Measurements from ENCODE around the gene KBTBD4. TPM values are rescaled to one million over a fixed set of nuclear protein-coding genes. Genes with fewer than 3 reads are reported as not detected.

The KBTBD4 gene
- total and polyA plus RNA-seq, 2 experiments from 2014 or later, result 16.8 to 35.5 TPM

DNA sequence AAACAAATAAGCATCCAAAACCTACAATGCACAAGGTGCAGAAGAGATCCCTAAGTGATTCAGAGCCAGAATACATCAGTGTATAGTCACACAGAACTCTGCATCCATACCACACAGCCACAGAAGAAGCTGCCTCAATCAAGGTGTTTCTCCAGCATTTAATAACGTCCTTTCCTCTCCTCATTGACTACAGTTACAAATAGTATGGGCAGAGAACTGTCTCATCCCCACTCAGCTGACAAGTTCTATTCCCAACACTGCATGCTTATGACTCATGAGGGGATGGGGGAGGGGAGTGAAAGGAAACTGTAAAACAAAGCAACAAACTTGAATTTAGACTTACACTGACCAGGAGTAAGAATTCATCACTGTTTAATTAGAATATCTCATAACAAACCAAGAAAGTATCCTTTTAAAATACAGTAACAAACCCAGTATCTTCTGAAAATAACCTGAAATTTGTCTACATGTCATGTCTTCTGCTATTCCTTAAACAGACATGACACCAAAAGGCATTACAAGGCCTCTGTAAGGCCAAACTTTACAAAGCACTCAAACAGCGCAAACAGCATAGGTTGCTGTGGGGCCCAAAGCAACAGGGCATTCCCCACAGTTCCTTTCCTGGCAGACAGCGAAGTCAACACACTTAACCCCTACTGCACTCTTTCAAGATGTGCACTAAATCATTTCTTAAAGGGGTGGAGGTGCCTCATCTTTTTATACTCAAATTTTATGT lies 55.1 kb downstream of the KBTBD4 start:
- in situ Hi-C loops (cut with MboI), result no loop called here
- peaks cover 100% of the 10 kb centered on the region for H3K79me2 ChIP-seq (ENCODE audit: insufficient read depth)
- no peaks in the 10 kb centered on the region for H3K9me2 ChIP-seq (ENCODE audit: insufficient read depth)
- peak overlapping the region; percentile 35 for H3K4me3 ChIP-seq
- 10 to 26% methylated on average over 3 of the region's 3 CpGs for WGBS, 2 experiments (ENCODE audit: low coverage in 1 of 2, low lambda C conversion rate in 2 of 2, missing lambda C conversion rate in 2 of 2)
- H2AFZ ChIP-seq, result no peak overlapping the region
- H3K9me3 ChIP-seq (ENCODE audit: low read depth), result no peaks in the 10 kb centered on the region
- H4K20me1 ChIP-seq (ENCODE audit: insufficient read depth), result peaks cover 32% of the 10 kb centered on the region
- H3K27ac ChIP-seq, result peak overlapping the region; percentile 74
- no peak for TF ChIP-seq EZH2phosphoT487 (IDR thresholded peaks at IDR 0.05; ENCODE audit: insufficient read depth, low read depth)
- H3K36me3 ChIP-seq (ENCODE audit: low read depth), result no peaks in the 10 kb centered on the region; the same call in 1 of the 2 replicates
- peaks cover 50% of the 10 kb centered on the region for H3F3A ChIP-seq (ENCODE audit: insufficient read depth)
- H3K27me3 ChIP-seq (replicated peaks; ENCODE audit: insufficient read depth), result no peaks in the 10 kb centered on the region
- peak; percentile 84 for DNase-seq
- peaks cover 30% of the 10 kb centered on the region for H3K4me1 ChIP-seq (ENCODE audit: insufficient read depth)
- peak overlapping the region; percentile 64 for H3K4me2 ChIP-seq (ENCODE audit: unreplicated experiment)
- H3K9ac ChIP-seq, result peak overlapping the region; percentile 47

Small RNAs within 50 kb of the gene (small RNA-seq; reads per million reads assigned to genes)
- gene RN7SL652P (ENCODE audit: low read depth, low replicate concordance), result not detected
- 1.5 reads per million, percentile 58 among the genes with 10 or more reads in this experiment for gene RNU5E-10P (ENCODE audit: low read depth, low replicate concordance)

Other genes with a start within 250 kb of the KBTBD4 start
- not detected in 2 replicates for gene MYBPC3, start 226.3 kb downstream of the KBTBD4 start, total RNA-seq (2014; rRNA removed; shearing (Covaris generic))
- gene MYBPC3, start 226.3 kb downstream of the KBTBD4 start, polyA plus RNA-seq (2016; fragmentation: Nextera tagmentation; extraction: Ambion mirVana), result 0.08 TPM in 1 of 2 replicates, not detected in the other
- not detected in 2 replicates for gene SPI1, start 200.4 kb downstream of the KBTBD4 start, total RNA-seq (2014; rRNA removed; shearing (Covaris generic))
- gene SPI1, start 200.4 kb downstream of the KBTBD4 start, polyA plus RNA-seq (2016; fragmentation: Nextera tagmentation; extraction: Ambion mirVana), result 0.30 TPM in 1 of 2 replicates, not detected in the other
- gene SLC39A13, start 170.4 kb downstream of the KBTBD4 start, total RNA-seq (2014; rRNA removed; shearing (Covaris generic)), result 183 and 189 TPM in 2 replicates
- 175 and 183 TPM in 2 replicates for gene SLC39A13, start 170.4 kb downstream of the KBTBD4 start, polyA plus RNA-seq (2016; fragmentation: Nextera tagmentation; extraction: Ambion mirVana)
- 139 and 151 TPM in 2 replicates for gene PSMC3, start 152.5 kb downstream of the KBTBD4 start, total RNA-seq (2014; rRNA removed; shearing (Covaris generic))
- 212 and 220 TPM in 2 replicates for gene PSMC3, start 152.5 kb downstream of the KBTBD4 start, polyA plus RNA-seq (2016; fragmentation: Nextera tagmentation; extraction: Ambion mirVana)
- gene RAPSN, start 129.8 kb downstream of the KBTBD4 start, total RNA-seq (2014; rRNA removed; shearing (Covaris generic)), result 0.13 and 0.22 TPM in 2 replicates
- gene RAPSN, start 129.8 kb downstream of the KBTBD4 start, polyA plus RNA-seq (2016; fragmentation: Nextera tagmentation; extraction: Ambion mirVana), result 0.11 TPM in 1 of 2 replicates, not detected in the other
- 70.9 and 71.6 TPM in 2 replicates for gene CELF1, start 25.8 kb downstream of the KBTBD4 start, total RNA-seq (2014; rRNA removed; shearing (Covaris generic))
- 51.7 and 52.0 TPM in 2 replicates for gene CELF1, start 25.8 kb downstream of the KBTBD4 start, polyA plus RNA-seq (2016; fragmentation: Nextera tagmentation; extraction: Ambion mirVana)
- 68.7 and 90.2 TPM in 2 replicates for gene PTPMT1, start 13.4 kb downstream of the KBTBD4 start, total RNA-seq (2014; rRNA removed; shearing (Covaris generic))
- 78.4 and 82.2 TPM in 2 replicates for gene PTPMT1, start 13.4 kb downstream of the KBTBD4 start, polyA plus RNA-seq (2016; fragmentation: Nextera tagmentation; extraction: Ambion mirVana)
- 52.5 and 80.8 TPM in 2 replicates for gene NDUFS3, start 104 bp upstream of the KBTBD4 start, total RNA-seq (2014; rRNA removed; shearing (Covaris generic))
- 74.4 and 84.6 TPM in 2 replicates for gene NDUFS3, start 104 bp upstream of the KBTBD4 start, polyA plus RNA-seq (2016; fragmentation: Nextera tagmentation; extraction: Ambion mirVana)
- gene FAM180B, start 7.7 kb upstream of the KBTBD4 start, total RNA-seq (2014; rRNA removed; shearing (Covaris generic)), result not detected in 2 replicates
- not detected in 2 replicates for gene FAM180B, start 7.7 kb upstream of the KBTBD4 start, polyA plus RNA-seq (2016; fragmentation: Nextera tagmentation; extraction: Ambion mirVana)
- 0.11 TPM in 1 of 2 replicates, not detected in the other for gene C1QTNF4, start 15.4 kb upstream of the KBTBD4 start, total RNA-seq (2014; rRNA removed; shearing (Covaris generic))
- gene C1QTNF4, start 15.4 kb upstream of the KBTBD4 start, polyA plus RNA-seq (2016; fragmentation: Nextera tagmentation; extraction: Ambion mirVana), result not detected in 2 replicates
- gene MTCH2, start 63.6 kb upstream of the KBTBD4 start, total RNA-seq (2014; rRNA removed; shearing (Covaris generic)), result 58.7 and 84.2 TPM in 2 replicates
- 158 and 169 TPM in 2 replicates for gene MTCH2, start 63.6 kb upstream of the KBTBD4 start, polyA plus RNA-seq (2016; fragmentation: Nextera tagmentation; extraction: Ambion mirVana)
- 0.63 and 2.7 TPM in 2 replicates for gene AGBL2, start 136.4 kb upstream of the KBTBD4 start, total RNA-seq (2014; rRNA removed; shearing (Covaris generic))
- 0.35 and 0.51 TPM in 2 replicates for gene AGBL2, start 136.4 kb upstream of the KBTBD4 start, polyA plus RNA-seq (2016; fragmentation: Nextera tagmentation; extraction: Ambion mirVana)
- gene FNBP4, start 188.4 kb upstream of the KBTBD4 start, total RNA-seq (2014; rRNA removed; shearing (Covaris generic)), result 33.1 and 42.6 TPM in 2 replicates
- gene FNBP4, start 188.4 kb upstream of the KBTBD4 start, polyA plus RNA-seq (2016; fragmentation: Nextera tagmentation; extraction: Ambion mirVana), result 29.0 and 34.3 TPM in 2 replicates

Data from GM23248 (cell line).